Keratinocyte (primary cell): ENCODE measurements around the gene EPAS1.

ENCODE experiments used
- EZH2 ChIP-seq: IDR thresholded peaks from one replicate; pipeline ENCODE4 v1.6.1; 2012; ENCODE audit warnings: inconsistent platforms, mild to moderate bottlenecking, low read length, moderate library complexity
- TF ChIP-seq, protein P1 (sequence below), 3 experiments: IDR thresholded peaks in 1 of 3; conservative IDR thresholded peaks in 1 of 3; optimal IDR thresholded peaks in 1 of 3; 2 replicates in 2 of 3; 3 replicates in 1 of 3; pipeline versions ENCODE3 to v1.5.1; 2011; ENCODE audit warnings: low read length in 3 of 3, mild to moderate bottlenecking in 3 of 3, moderate library complexity in 2 of 3, control low read depth in 1 of 3, inconsistent platforms in 1 of 3; ENCODE audit not compliant: insufficient read depth in 2 of 3; ENCODE audit errors: extremely low read depth in 1 of 3

DNA sequence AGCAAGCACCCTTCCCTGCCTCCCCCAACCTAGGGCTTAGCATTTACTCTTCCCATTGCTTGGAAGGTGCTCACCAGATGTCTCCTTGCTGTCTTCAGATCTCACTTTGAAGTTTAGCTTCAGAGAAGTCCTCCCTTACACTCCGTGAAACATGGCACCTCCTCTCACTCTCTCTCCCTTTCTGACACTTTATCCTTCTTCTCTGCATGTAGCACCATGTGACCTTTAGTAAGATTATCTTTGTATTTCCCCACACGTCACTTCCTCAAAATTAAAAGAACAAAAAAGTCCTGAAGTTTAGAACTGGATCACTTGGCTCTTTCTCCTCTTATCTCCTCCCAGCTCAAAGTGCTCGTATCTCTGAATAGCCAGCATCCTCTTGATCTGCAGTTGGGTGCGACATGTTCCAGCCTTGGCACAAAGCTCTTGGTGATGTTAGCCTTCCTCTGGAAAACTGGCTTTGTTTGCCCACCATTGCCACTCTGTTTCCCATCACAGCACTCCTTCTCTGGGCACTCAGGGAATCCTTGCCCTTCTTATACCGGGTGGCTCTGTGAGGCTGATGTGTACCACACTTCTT lies 40.6 kb upstream of the EPAS1 start:
- no peak for TF ChIP-seq EZH2
- TF ChIP-seq, protein P1, sequence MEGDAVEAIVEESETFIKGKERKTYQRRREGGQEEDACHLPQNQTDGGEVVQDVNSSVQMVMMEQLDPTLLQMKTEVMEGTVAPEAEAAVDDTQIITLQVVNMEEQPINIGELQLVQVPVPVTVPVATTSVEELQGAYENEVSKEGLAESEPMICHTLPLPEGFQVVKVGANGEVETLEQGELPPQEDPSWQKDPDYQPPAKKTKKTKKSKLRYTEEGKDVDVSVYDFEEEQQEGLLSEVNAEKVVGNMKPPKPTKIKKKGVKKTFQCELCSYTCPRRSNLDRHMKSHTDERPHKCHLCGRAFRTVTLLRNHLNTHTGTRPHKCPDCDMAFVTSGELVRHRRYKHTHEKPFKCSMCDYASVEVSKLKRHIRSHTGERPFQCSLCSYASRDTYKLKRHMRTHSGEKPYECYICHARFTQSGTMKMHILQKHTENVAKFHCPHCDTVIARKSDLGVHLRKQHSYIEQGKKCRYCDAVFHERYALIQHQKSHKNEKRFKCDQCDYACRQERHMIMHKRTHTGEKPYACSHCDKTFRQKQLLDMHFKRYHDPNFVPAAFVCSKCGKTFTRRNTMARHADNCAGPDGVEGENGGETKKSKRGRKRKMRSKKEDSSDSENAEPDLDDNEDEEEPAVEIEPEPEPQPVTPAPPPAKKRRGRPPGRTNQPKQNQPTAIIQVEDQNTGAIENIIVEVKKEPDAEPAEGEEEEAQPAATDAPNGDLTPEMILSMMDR (optimal IDR thresholded peaks at IDR 0.05 in 1 of 3, IDR thresholded peaks at IDR 0.05 in 1 of 3, conservative IDR thresholded peaks at IDR 0.05 in 1 of 3; ENCODE audit: extremely low read depth in 1 of 3, insufficient read depth in 2 of 3, low read length in 3 of 3) = no peak
